GM18519 (cell line): Measurements from ENCODE around the gene CLPTM1L.
"Not testable (repeated sequence)": the region's sequence is repeated elsewhere in the genome, so short reads cannot be mapped to it uniquely, and the experiment has no call there.

Source experiments
- ATAC-seq: cut with Tn5 transposase; IDR thresholded peaks from one replicate; pipeline ENCODE4 v1.9.1; 2021; ENCODE audit warnings: mild to moderate bottlenecking, moderate library complexity; ENCODE audit not compliant: unreplicated experiment, low FRiP score

Gene CLPTM1L

DNA sequence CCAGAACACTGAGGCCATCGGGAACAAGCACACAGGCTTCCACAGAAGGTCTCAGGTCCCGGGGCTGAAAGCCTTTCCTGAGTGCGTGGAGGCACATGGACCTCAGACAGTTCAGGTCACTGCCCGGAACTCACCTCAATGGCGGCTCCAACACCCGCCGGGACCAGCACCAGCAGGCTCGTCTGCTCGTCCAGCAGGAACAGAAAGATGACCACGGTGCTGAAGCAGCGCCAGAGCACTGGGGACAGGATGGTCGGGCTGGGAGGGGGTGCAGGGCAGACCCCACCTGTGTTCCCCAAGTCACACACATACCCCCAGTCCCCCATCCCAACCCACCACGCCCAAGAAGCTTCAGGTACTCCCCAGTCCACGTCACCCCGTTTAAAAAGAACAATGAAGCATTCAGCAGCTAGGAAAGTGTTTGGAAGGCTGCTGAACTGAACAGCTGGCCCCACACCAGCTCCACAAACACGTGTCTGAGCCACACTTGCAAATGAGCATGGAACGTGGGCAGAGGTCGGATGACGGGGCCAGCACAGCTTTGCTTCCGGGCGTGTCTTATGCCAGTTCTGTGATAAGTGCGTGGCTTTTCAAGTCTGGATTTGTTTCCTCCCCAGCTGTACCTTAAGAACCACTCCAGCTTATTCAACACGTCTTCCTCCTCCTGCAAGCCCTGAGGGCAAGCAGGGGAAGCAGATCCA lies 14.6 kb downstream of the CLPTM1L start:
- no peak for ATAC-seq

DNA sequence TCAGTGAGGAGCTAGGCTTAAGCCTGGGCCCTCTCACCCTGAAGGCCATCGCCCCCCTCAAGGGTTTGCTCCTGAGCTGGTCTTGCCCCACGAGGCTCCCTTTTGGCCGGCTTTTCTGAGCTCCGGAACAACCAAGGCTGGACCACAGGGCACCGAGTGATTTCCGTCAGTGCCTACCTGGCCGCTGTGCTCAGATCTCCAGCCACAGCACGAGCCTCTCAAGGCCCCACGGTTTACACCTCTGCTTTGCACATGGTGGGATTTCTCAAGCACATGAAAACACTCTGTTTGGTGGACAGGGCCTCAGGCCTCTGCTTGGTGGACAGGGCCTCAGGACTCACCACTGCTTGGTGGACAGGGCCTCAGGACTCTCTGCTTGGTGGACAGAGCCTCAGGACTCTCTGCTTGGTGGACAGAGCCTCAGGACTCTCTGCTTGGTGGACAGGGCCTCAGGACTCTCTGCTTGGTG lies 15.8 kb downstream of the CLPTM1L start:
- no peak for ATAC-seq

- ATAC-seq: not testable (repeated sequence)
Measured at GRCh38 chr5:1328237-1329110, 16.4 kb downstream of the CLPTM1L start.

DNA sequence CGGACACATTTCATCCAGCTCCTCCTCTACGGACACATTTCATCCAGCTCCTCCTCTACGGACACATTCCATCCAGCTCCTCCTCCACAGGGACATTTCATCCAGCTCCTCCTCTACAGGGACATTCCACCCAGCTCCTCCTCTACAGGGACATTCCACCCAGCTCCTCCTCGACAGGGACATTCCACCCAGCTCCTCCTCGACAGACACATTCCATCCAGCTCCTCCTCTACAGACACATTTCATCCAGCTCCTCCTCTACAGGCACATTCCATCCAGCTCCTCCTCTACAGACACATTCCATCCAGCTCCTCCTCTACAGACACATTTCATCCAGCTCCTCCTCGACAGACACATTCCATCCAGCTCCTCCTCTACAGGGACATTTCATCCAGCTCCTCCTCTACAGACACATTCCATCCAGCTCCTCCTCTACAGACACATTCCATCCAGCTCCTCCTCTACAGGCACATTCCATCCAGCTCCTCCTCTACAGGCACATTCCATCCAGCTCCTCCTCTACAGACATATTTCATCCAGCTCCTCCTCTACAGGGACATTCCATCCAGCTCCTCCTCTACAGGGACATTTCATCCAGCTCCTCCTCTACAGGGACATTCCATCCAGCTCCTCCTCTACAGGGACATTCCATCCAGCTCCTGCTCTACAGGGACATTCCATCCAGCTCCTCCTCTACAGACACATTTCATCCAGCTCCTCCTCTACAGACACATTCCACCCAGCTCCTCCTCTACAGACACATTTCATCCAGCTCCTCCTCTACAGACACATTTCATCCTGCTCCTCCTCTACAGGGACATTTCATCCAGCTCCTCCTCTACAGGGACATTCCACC lies 17.8 kb downstream of the CLPTM1L start:
- not testable (repeated sequence) for ATAC-seq

GRCh38 chr5:1326532-1326875 lies 18.4 kb downstream of the CLPTM1L start:
- ATAC-seq: not testable (repeated sequence)

DNA sequence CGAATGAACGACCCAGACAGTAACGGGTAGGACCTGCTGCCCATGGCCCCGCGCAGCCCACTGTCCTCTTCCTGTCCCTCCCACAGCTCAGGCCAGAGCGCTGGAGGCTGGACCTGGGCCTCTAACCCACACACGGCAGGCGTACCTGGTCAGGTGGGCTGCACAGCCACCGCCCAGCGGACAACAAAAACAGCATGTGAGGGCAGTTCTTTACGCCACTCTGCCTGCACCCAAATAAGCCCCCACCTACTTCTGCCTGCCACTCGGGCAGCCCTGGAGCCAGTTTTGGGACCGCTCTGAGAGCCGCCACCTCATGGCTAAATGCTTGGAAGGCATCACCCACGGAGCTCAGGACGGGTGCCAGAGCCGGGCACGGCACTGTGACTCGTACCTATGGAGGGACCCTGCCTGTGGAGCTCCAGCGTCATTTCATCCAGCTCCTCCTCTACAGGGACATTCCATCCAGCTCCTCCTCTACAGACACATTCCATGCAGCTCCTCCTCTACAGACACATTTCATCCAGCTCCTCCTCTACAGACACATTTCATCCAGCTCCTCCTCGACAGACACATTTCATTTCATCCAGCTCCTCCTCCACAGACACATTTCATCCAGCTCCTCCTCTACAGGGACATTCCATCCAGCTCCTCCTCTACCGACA lies 18.9 kb downstream of the CLPTM1L start:
- no peak for ATAC-seq

GRCh38 chr5:1325191-1325741 lies 19.6 kb downstream of the CLPTM1L start:
- no peak for ATAC-seq

- ATAC-seq: no peak
Measured at GRCh38 chr5:1324719-1325190, 20.1 kb downstream of the CLPTM1L start.

- no peak for ATAC-seq
Measured at GRCh38 chr5:1324301-1324700, 20.6 kb downstream of the CLPTM1L start.

DNA sequence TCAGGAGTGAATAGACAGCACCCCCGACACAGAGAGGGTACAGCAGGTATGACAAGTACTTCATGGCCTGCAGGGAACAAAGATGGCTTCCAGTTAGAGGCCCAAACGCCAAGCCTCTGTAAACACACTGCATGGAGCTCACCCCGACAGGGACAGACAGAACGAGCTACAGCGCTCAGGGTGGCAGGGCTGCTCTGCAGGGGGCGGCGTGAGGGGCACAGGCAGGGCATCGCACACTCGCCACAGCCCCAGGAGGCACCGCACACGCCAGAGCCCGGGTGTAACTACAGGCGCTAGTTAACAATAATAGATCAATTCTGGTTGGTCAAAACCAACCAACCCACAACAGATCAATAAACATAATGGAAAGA lies 21.1 kb downstream of the CLPTM1L start:
- ATAC-seq: no peak

DNA sequence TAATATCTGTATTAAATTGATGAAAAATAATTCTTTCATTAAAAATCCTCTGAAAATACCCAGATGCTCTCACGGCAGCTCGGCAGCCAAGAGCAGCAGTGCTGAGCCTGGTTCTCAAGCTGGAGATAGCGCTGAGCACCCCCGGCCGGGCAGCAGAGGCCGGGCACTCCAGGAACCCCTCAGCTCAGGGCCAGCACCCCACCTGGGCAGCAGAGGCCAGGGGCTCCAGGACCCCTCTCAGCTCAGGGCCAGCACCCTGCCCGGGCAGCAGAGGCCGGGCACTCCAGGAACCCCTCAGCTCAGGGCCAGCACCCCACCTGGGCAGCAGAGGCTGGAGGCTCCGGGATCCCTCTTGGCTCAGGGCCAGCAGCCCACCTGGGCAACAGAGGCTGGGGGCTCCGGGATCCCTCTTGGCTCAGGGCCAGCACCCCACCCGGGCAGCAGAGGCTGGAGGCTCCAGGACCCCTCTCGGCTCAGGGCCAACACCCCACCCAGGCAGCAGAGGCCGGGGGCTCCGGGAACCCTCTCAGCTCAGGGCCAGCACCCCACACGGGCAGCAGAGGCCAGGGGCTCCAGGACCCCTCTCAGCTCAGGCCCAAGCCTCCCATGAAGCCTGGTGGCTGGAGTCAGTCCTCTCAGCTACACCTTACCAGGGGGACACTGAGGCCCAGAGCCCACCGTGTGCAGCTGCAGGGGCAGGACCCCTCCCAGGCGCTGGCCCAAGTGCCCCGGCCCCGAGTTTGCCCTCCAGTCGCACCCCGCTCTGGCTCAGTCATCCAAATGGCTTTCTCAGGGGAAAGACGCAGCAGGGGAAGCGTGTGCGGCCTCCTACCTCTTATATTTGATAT lies 21.7 kb downstream of the CLPTM1L start:
- no peak for ATAC-seq

DNA sequence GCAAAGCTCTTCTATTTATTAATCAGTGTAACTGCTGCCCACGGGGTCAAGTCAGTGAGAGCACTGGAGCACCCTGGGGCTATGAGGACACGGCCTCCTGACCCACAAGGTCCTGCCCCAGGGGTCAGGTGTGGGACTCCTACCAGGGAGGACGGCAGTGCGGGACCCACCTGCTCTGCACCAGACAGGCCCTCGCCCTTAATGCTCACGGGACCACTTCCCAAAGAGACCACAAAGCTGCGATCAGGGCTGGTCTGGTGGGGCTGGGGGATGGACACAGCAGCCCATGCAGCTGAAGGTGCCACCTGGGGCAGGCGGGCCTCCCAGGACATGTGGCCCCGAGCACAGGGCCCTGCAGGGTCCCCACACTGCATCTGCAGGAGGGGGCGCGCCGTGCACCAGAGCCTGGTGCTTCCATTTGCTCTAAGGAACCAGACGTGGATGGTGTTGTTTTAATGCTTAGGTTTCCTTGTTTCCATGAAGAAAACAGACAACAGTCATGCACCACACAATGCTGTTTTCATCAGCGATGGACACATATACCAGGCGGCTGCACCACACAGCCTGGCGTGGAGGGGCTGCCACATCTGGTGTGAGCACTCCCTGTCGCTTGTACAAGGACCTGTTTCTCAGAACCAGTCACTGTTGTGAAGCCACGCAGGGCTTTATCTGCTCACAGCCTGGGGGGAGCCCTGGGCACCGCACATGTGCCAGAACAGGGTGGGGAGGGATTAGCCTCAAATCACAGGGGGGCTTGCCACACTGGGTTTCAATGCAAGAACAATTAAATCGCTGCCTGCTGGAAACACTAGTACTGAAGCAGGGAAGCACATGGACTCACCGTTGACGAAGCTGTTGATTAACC lies 22.6 kb downstream of the CLPTM1L start:
- no peak for ATAC-seq

DNA sequence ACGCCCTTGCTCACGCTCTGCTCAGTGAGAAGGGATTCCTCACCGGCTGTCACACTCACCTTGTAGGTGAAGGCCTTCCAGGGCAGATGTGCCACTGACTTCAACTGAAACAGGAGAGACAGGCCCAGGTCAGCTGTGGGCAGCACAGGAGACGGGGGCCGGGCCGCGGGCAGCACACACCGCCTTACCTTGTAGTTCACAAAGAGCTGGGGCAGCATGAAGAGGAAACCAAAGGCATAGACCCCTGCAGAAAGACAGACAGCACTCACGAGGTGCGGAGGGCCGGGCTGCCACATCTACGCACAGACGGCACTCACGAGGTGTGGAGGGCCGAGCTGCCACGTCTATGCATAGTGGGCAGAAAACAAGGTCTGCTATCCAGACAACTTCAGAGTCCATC lies 23.3 kb downstream of the CLPTM1L start:
- ATAC-seq: no peak

DNA sequence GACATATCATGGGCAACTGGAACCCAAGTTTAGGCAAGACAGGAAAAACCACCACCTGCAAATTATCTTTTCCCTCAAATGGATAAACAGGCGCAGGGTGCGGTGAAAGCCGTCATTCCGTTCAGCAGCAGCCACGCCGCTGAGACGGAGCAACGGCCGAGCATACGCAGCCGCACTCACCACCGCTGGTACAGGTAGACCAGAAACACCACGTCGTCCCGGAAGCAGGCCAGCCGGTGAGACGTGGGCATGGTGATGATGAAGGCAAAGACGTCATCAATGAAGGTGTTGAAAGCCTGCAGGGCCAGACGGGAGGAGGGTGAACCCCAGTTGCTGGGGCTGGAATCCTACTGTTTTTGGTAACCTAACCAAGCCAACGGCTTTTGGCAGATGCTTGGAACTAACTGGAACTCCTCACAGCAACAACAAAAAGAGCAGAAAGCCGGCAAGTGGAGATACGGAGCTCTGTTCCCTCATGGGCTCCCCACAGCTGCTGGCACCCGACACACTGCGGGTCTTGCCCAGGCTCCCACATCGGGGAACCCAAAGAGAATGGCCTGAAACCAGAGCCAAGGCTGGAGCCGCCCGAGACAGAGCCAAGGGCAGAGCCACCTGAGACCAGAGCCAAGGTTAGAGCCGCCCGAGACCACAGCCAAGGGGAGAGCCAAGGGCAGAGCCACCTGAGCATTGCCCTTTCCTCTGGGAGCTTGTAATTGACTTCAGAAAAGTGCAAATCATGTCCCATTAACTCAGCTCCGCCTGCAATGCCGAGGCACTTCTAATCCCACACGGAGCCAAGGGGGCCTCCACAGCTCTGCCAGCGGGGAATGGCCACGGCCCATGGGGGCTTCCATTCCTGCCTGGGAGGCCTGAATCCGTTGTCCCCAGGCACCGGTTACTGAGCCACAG lies 24.2 kb downstream of the CLPTM1L start:
- ATAC-seq: no peak

DNA sequence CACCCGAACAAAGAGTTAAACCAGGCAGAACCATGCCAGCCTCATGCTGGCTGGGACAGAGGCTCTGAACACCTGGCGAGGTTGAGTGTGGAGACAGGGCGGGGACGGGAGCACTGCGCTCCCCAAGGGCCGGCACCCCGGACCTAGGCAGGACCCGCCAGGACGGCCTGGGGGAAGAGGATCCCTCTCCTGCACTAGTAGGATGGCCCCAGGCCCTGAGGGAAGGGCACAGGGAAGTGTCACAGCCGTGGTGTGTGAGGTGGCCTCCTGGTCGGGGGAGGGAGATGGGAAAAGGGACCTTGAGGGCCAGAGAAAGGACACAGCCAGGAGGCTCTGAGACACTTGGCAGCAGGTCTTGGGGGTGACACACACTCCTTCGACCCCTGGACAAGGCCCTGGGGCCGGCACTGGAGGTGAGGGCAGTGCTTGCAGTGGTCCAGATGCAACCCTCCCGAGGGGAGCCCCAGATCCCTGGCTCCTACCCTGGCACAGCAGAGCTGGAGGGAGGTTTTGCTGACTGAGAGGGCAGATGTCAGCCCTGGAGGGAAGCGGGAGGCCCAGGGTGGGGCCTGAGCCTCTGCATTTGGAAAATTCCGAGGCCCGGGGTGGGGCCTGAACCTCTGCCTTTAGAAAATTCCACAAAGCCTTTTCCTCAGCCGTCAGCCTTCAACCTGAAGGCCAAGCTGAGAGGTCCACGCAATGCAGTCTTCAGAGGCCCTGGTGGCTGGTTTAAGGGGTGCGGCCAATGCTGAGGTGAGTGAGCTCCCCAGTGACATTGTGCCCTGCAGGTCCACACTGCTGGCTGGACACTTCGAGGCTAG lies 25.3 kb downstream of the CLPTM1L start:
- no peak for ATAC-seq

- no peak for ATAC-seq
Measured at GRCh38 chr5:1318659-1319251, 26.1 kb downstream of the CLPTM1L start.
